ENCODE data around the gene NFKB2. TPM values are rescaled to one million over a fixed set of nuclear protein-coding genes. Genes with fewer than 3 reads are reported as not detected.

NFKB2 gene
- total RNA-seq, 4 donors from 2014 or later = 13.7 to 54.4 (median 28.8) TPM

- no peak for DNase-seq (ENCODE audit: low spot score)
- ATAC-seq (ENCODE audit: low FRiP score) = no peak
- no peak for TF ChIP-seq CTCF (IDR thresholded peaks at IDR 0.05)
These were observed 42.0 kb downstream of the NFKB2 start for GRCh38 chr10:102437515-102437914.

- ATAC-seq (ENCODE audit: low FRiP score) = no peak
- no peak for DNase-seq (ENCODE audit: low spot score)
- no peak for TF ChIP-seq CTCF (IDR thresholded peaks at IDR 0.05)
These were observed 42.9 kb downstream of the NFKB2 start for GRCh38 chr10:102438374-102438773.

- ATAC-seq (ENCODE audit: low FRiP score) (no peak), DNase-seq (ENCODE audit: low spot score) (no peak)
- no peak for TF ChIP-seq CTCF (IDR thresholded peaks at IDR 0.05)
These were observed 49.3 kb downstream of the NFKB2 start for GRCh38 chr10:102444851-102445250.

GRCh38 chr10:102449321-102450123, 54.0 kb downstream of the NFKB2 start:
- no peak for TF ChIP-seq CTCF (IDR thresholded peaks at IDR 0.05)
- DNase-seq (ENCODE audit: low spot score) (peak; percentile 42), ATAC-seq (ENCODE audit: low FRiP score) (peak; percentile 58)

- TF ChIP-seq CTCF (IDR thresholded peaks at IDR 0.05) = no peak
- ATAC-seq (ENCODE audit: low FRiP score) (no peak), DNase-seq (ENCODE audit: low spot score) (no peak)
These were observed 54.5 kb downstream of the NFKB2 start for GRCh38 chr10:102450124-102450373.

GRCh38 chr10:102450374-102451104, 55.0 kb downstream of the NFKB2 start:
- no peak for TF ChIP-seq CTCF (IDR thresholded peaks at IDR 0.05)
- DNase-seq (ENCODE audit: low spot score) = no peak
- peak; percentile 76 for ATAC-seq (ENCODE audit: low FRiP score)
